HL-60 (cell line): ENCODE results near the gene DENND1B.

Experiments
- CTCF ChIP-seq: IDR thresholded peaks from one replicate; pipeline ENCODE4 v1.5.1; 2011; ENCODE audit warnings: low read length, control low read depth, inconsistent platforms; ENCODE audit not compliant: insufficient read depth
- GABPA ChIP-seq: IDR thresholded peaks from 2 replicates; pipeline ENCODE4 v1.6.1; 2012; ENCODE audit warnings: low read depth
- POLR2AphosphoS5 ChIP-seq: IDR thresholded peaks from 2 replicates; pipeline ENCODE4 v1.6.1; 2012; ENCODE audit warnings: low read depth
- TF ChIP-seq, protein P1 (sequence below): IDR thresholded peaks from 2 replicates; pipeline ENCODE4 v1.6.1; 2012; ENCODE audit warnings: low read depth; ENCODE audit not compliant: insufficient replicate concordance

GRCh38 chr1:197467881-197468280 is 307.4 kb downstream of the DENND1B start:
- no peak for TF ChIP-seq CTCF
- TF ChIP-seq GABPA, result no peak
- no peak for TF ChIP-seq POLR2AphosphoS5
- TF ChIP-seq, protein P1, sequence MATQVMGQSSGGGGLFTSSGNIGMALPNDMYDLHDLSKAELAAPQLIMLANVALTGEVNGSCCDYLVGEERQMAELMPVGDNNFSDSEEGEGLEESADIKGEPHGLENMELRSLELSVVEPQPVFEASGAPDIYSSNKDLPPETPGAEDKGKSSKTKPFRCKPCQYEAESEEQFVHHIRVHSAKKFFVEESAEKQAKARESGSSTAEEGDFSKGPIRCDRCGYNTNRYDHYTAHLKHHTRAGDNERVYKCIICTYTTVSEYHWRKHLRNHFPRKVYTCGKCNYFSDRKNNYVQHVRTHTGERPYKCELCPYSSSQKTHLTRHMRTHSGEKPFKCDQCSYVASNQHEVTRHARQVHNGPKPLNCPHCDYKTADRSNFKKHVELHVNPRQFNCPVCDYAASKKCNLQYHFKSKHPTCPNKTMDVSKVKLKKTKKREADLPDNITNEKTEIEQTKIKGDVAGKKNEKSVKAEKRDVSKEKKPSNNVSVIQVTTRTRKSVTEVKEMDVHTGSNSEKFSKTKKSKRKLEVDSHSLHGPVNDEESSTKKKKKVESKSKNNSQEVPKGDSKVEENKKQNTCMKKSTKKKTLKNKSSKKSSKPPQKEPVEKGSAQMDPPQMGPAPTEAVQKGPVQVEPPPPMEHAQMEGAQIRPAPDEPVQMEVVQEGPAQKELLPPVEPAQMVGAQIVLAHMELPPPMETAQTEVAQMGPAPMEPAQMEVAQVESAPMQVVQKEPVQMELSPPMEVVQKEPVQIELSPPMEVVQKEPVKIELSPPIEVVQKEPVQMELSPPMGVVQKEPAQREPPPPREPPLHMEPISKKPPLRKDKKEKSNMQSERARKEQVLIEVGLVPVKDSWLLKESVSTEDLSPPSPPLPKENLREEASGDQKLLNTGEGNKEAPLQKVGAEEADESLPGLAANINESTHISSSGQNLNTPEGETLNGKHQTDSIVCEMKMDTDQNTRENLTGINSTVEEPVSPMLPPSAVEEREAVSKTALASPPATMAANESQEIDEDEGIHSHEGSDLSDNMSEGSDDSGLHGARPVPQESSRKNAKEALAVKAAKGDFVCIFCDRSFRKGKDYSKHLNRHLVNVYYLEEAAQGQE, result no peak
